ENCODE results near the gene NAT14. TPM values are rescaled to one million over a fixed set of nuclear protein-coding genes. Genes with fewer than 3 reads are reported as not detected.

The NAT14 gene
- total and polyA plus RNA-seq, 2 of the 8 experiments (the other 6 are each of a cell fraction or from before 2014, with no cell fraction given): 47.1 to 71.2 TPM

GRCh38 chr19:55437410-55437809 is 47.6 kb upstream of the NAT14 start (continued):
- TF ChIP-seq NRF1 (IDR thresholded peaks at IDR 0.05; ENCODE audit: low read depth, low read length): no peak
- TF ChIP-seq CHD2 (IDR thresholded peaks at IDR 0.05; ENCODE audit: low read length): no peak
- no peak for TF ChIP-seq CTBP2 (IDR thresholded peaks at IDR 0.05; ENCODE audit: borderline replicate concordance, insufficient read depth, insufficient read length, low read length)
- TF ChIP-seq KDM1A (IDR thresholded peaks at IDR 0.05; ENCODE audit: borderline replicate concordance, low read length): no peak
- TF ChIP-seq, protein P1, sequence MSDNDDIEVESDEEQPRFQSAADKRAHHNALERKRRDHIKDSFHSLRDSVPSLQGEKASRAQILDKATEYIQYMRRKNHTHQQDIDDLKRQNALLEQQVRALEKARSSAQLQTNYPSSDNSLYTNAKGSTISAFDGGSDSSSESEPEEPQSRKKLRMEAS (IDR thresholded peaks at IDR 0.05): no peak
